ENCODE results near the gene ABCA3.

ABCA3 gene

GRCh38 chr16:2299915-2300192, 40.7 kb downstream of the ABCA3 start:
- H3K4me3 ChIP-seq = no peak overlapping the region
- H3K27me3 ChIP-seq = no peaks in the 10 kb centered on the region
- no peak overlapping the region for H3K27ac ChIP-seq
- H4K20me1 ChIP-seq = 0 out of 22 replicates have a peak, but pooled peaks cover 0 to 4% (median 0%) of the 10 kb centered on the region in 11 experiments
- no peak for TF ChIP-seq Cebpa-rat (IDR thresholded peaks at IDR 0.05)
- H3K4me2 ChIP-seq = peak overlapping the region in 3 of 11 experiments; percentile 8 to 15 (median 12); a peak in 3 of 22 replicates
- no peaks in the 10 kb centered on the region for H3K9me3 ChIP-seq (replicated peaks in 1 of 11)
- peak overlapping the region in 1 of 11 experiments; percentile 22; a peak in 1 of 22 replicates for H3K9ac ChIP-seq
- H3K4me1 ChIP-seq = peaks cover 5 to 26% (median 16%) of the 10 kb centered on the region in 10 experiments; a peak in 17 of 20 replicates
- H3K36me3 ChIP-seq = peaks cover 0 to 3% (median 0%) of the 10 kb centered on the region in 11 experiments; a peak in 2 of 22 replicates

- peak overlapping the region in 2 of 11 experiments; percentile 15 to 22; a peak in 2 of 22 replicates for H3K9ac ChIP-seq
- peak overlapping the region in 3 of 11 experiments; percentile 8 to 15 (median 12); a peak in 3 of 22 replicates for H3K4me2 ChIP-seq
- no peak for TF ChIP-seq Cebpa-rat (IDR thresholded peaks at IDR 0.05)
- H3K27me3 ChIP-seq = no peaks in the 10 kb centered on the region
- H3K9me3 ChIP-seq (replicated peaks in 1 of 11) = no peaks in the 10 kb centered on the region
- H3K27ac ChIP-seq = no peak overlapping the region
- H4K20me1 ChIP-seq = 0 out of 22 replicates have a peak, but pooled peaks cover 0 to 4% (median 0%) of the 10 kb centered on the region in 11 experiments
- H3K36me3 ChIP-seq = peaks cover 0 to 3% (median 0%) of the 10 kb centered on the region in 11 experiments; a peak in 2 of 22 replicates
- peaks cover 5 to 26% (median 16%) of the 10 kb centered on the region in 10 experiments; a peak in 17 of 20 replicates for H3K4me1 ChIP-seq
- no peak overlapping the region for H3K4me3 ChIP-seq
These were observed 41.2 kb downstream of the ABCA3 start for GRCh38 chr16:2299121-2299914.

- Histone ChIP-seq H3K36me3 (peaks cover 0 to 3% (median 0%) of the 10 kb centered on the region in 11 experiments; a peak in 1 of 22 replicates), H3K27ac (no peak overlapping the region), H3K9ac (no peak overlapping the region), H3K27me3 (no peaks in the 10 kb centered on the region), H3K9me3 (replicated peaks in 1 of 11) (no peaks in the 10 kb centered on the region), H3K4me1 (peaks cover 5 to 26% (median 16%) of the 10 kb centered on the region in 10 experiments; a peak in 17 of 20 replicates), H4K20me1 (0 out of 22 replicates have a peak, but pooled peaks cover 0 to 4% (median 0%) of the 10 kb centered on the region in 11 experiments), H3K4me2 (no peak overlapping the region), H3K4me3 (no peak overlapping the region)
- no peak for TF ChIP-seq Cebpa-rat (IDR thresholded peaks at IDR 0.05)
These were observed 41.9 kb downstream of the ABCA3 start for GRCh38 chr16:2298621-2299020.

- Histone ChIP-seq H3K9me3 (replicated peaks in 1 of 11) (no peaks in the 10 kb centered on the region), H3K4me2 (peak overlapping the region in 2 of 11 experiments; percentile 61; a peak in 2 of 22 replicates), H4K20me1 (0 out of 22 replicates have a peak, but pooled peaks cover 0 to 4% (median 0%) of the 10 kb centered on the region in 11 experiments), H3K36me3 (peaks cover 0 to 3% (median 0%) of the 10 kb centered on the region in 11 experiments; a peak in 1 of 22 replicates), H3K9ac (no peak overlapping the region), H3K27me3 (no peaks in the 10 kb centered on the region), H3K4me1 (peaks cover 5 to 26% (median 16%) of the 10 kb centered on the region in 10 experiments; a peak in 17 of 20 replicates), H3K4me3 (no peak overlapping the region), H3K27ac (0 out of 22 replicates have a peak overlapping the region, but pooled peaks of 1 of the 11 experiments have one; percentile 50)
- no peak for TF ChIP-seq Cebpa-rat (IDR thresholded peaks at IDR 0.05)
These were observed 43.0 kb downstream of the ABCA3 start for GRCh38 chr16:2297506-2297860.

GRCh38 chr16:2296661-2297505, 43.6 kb downstream of the ABCA3 start:
- 0 out of 22 replicates have a peak, but pooled peaks cover 0 to 4% (median 0%) of the 10 kb centered on the region in 11 experiments for H4K20me1 ChIP-seq
- peak overlapping the region in 7 of 11 experiments; percentile 20 to 61 (median 48); a peak in 11 of 22 replicates for H3K4me2 ChIP-seq
- H3K9ac ChIP-seq = no peak overlapping the region
- H3K4me3 ChIP-seq = no peak overlapping the region
- peak overlapping the region in 4 of 11 experiments; percentile 27 to 71 (median 42); a peak in 7 of 22 replicates for H3K27ac ChIP-seq
- H3K4me1 ChIP-seq = peaks cover 5 to 26% (median 16%) of the 10 kb centered on the region in 10 experiments; a peak in 17 of 20 replicates
- TF ChIP-seq Cebpa-rat (IDR thresholded peaks at IDR 0.05) = no peak
- no peaks in the 10 kb centered on the region for H3K9me3 ChIP-seq (replicated peaks in 1 of 11)
- no peaks in the 10 kb centered on the region for H3K27me3 ChIP-seq
- peaks cover 0 to 9% (median 0%) of the 10 kb centered on the region in 11 experiments; a peak in 1 of 22 replicates for H3K36me3 ChIP-seq

- TF ChIP-seq Cebpa-rat (IDR thresholded peaks at IDR 0.05) = no peak
- H3K27me3 ChIP-seq = no peaks in the 10 kb centered on the region
- peak overlapping the region in 2 of 11 experiments; percentile 48 to 51; a peak in 4 of 22 replicates for H3K4me2 ChIP-seq
- H3K9me3 ChIP-seq (replicated peaks in 1 of 11) = no peaks in the 10 kb centered on the region
- no peak overlapping the region for H3K9ac ChIP-seq
- no peak overlapping the region for H3K4me3 ChIP-seq
- H3K36me3 ChIP-seq = peaks cover 0 to 9% (median 0%) of the 10 kb centered on the region in 11 experiments; a peak in 1 of 22 replicates
- H3K27ac ChIP-seq = no peak overlapping the region
- H3K4me1 ChIP-seq = peaks cover 5 to 26% (median 15%) of the 10 kb centered on the region in 10 experiments; a peak in 17 of 20 replicates
- peaks cover 0 to 1% (median 0%) of the 10 kb centered on the region in 11 experiments; a peak in 1 of 22 replicates for H4K20me1 ChIP-seq
These were observed 45.3 kb downstream of the ABCA3 start for GRCh38 chr16:2295056-2295798.

- no peaks in the 10 kb centered on the region for H3K9me3 ChIP-seq (replicated peaks in 1 of 11)
- no peak overlapping the region for H3K27ac ChIP-seq
- peaks cover 0 to 9% (median 0%) of the 10 kb centered on the region in 11 experiments; a peak in 1 of 22 replicates for H3K36me3 ChIP-seq
- H4K20me1 ChIP-seq = no peaks in the 10 kb centered on the region; a peak in 1 of 22 replicates
- H3K4me3 ChIP-seq = no peak overlapping the region
- H3K4me2 ChIP-seq = no peak overlapping the region
- no peaks in the 10 kb centered on the region for H3K27me3 ChIP-seq
- H3K4me1 ChIP-seq = peaks cover 13 to 35% (median 18%) of the 10 kb centered on the region in 10 experiments
- no peak overlapping the region for H3K9ac ChIP-seq
- no peak for TF ChIP-seq Cebpa-rat (IDR thresholded peaks at IDR 0.05)
These were observed 48.3 kb downstream of the ABCA3 start for GRCh38 chr16:2292221-2292620.

GRCh38 chr16:2289282-2289681, 51.2 kb downstream of the ABCA3 start:
- H3K36me3 ChIP-seq = peaks cover 0 to 15% (median 0%) of the 10 kb centered on the region in 11 experiments; a peak in 5 of 22 replicates

More at GRCh38 chr16:2289282-2289681, 51.2 kb downstream of the ABCA3 start:
- H3K9ac ChIP-seq = 0 out of 22 replicates have a peak overlapping the region, but pooled peaks of 2 of the 11 experiments have one; percentile 13 to 26
- no peaks in the 10 kb centered on the region; a peak in 2 of 22 replicates for H4K20me1 ChIP-seq
- no peaks in the 10 kb centered on the region for H3K27me3 ChIP-seq
- peak overlapping the region in 6 of 11 experiments; percentile 32 to 58 (median 43); a peak in 10 of 22 replicates for H3K4me2 ChIP-seq
- H3K4me1 ChIP-seq = peaks cover 0 to 18% (median 12%) of the 10 kb centered on the region in 10 experiments; a peak in 15 of 20 replicates
- TF ChIP-seq Cebpa-rat (IDR thresholded peaks at IDR 0.05) = no peak
- H3K4me3 ChIP-seq = no peak overlapping the region
- peak overlapping the region in 4 of 11 experiments; percentile 10 to 35 (median 23); a peak in 5 of 22 replicates for H3K27ac ChIP-seq
- no peaks in the 10 kb centered on the region for H3K9me3 ChIP-seq (replicated peaks in 1 of 11)
